Heart left ventricle (tissue), 16 donors: ENCODE data around the gene CCM2. TPM values are rescaled to one million over a fixed set of nuclear protein-coding genes. Genes with fewer than 3 reads are reported as not detected.

ENCODE experiments used
- ATAC-seq, 4 donors: fragments of 200-7000 bp; cut with Tn5 transposase; one replicate each; pipeline ENCODE4 v1.9.1; 2020 to 2022; ENCODE audit warnings: moderate library complexity in 4 of 4, mild to moderate bottlenecking in 3 of 4, moderate number of reproducible peaks in 1 of 4
- DNase-seq, 5 donors: peaks; one replicate each; pipeline ENCODE4 v3.0.0-alpha.2; 2020
- H3K27ac ChIP-seq, 12 donors: fragments of 200-600 bp; sonication (generic) in 4 of 12; one replicate each; pipeline versions ENCODE4 v1.5.0 to v1.8.0; 2016 to 2022; ENCODE audit warnings: mild to moderate bottlenecking in 2 of 12
- H3K27me3 ChIP-seq, 9 donors: fragments of 200-600 bp; sonication (generic) in 2 of 9; one replicate each; pipeline versions ENCODE4 v1.5.1 to v1.8.0; 2016 to 2022; ENCODE audit warnings: mild to moderate bottlenecking in 3 of 9
- H3K36me3 ChIP-seq, 9 donors: fragments of 200-600 bp; sonication (generic) in 2 of 9; one replicate each; pipeline versions ENCODE4 v1.5.0 to v1.8.0; 2018 to 2022; ENCODE audit warnings: mild to moderate bottlenecking in 2 of 9
- H3K4me1 ChIP-seq, 12 donors: fragments of 200-600 bp; sonication (generic) in 4 of 12; one replicate each; pipeline versions ENCODE4 v1.5.0 to v1.8.0; 2016 to 2022; ENCODE audit warnings: mild to moderate bottlenecking in 3 of 12
- H3K4me3 ChIP-seq, 12 donors: fragments of 200-600 bp; sonication (generic) in 4 of 12; one replicate each; pipeline versions ENCODE4 v1.5.0 to v1.8.0; 2017 to 2022; ENCODE audit warnings: mild to moderate bottlenecking in 9 of 12, moderate library complexity in 4 of 12
- H3K9me3 ChIP-seq, 12 donors: fragments of 200-600 bp; sonication (generic) in 4 of 12; one replicate each; pipeline versions ENCODE4 v1.5.0 to v1.8.0; 2016 to 2022; ENCODE audit warnings: mild to moderate bottlenecking in 1 of 12
- CTCF ChIP-seq, 12 donors: fragments of 200-600 bp; sonication (generic) in 4 of 12; IDR thresholded peaks; one replicate each; pipeline versions ENCODE4 v1.5.0 to v1.8.0; 2018 to 2022; ENCODE audit warnings: antibody characterized with exemption in 12 of 12, mild to moderate bottlenecking in 5 of 12
- POLR2A ChIP-seq, 2 donors: fragments of 450-650 bp; IDR thresholded peaks; one replicate each; pipeline ENCODE4 v1.6.1; 2017; ENCODE audit warnings: antibody characterized with exemption in 2 of 2, mild to moderate bottlenecking in 2 of 2, moderate library complexity in 2 of 2
- WGBS, 4 donors: extraction: QIAGEN DNeasy Blood & Tissue Kit in 2 of 4; methylation state at CpG; one replicate each; pipeline versions ENCODE4 v1.1.5 to v1.1.7; 2013 to 2018; 5-methylcytosine and 5-hydroxymethylcytosine counted together
- intact Hi-C, 10 donors: fragments of 100-400 bp; cut with DNase I; formaldehyde crosslinking; loops; one replicate each; pipeline versions ENCODE4 v1.11.1 to v1.14.2; 2022
- polyA plus RNA-seq, 2 donors: library from polyadenylated mRNA; stranded (reverse); fragments of 200-250 nt; gene quantifications; one replicate each; pipeline ENCODE4 v1.2.3, GENCODE V29; 2013
- total RNA-seq, 9 donors: library from RNA; depleted of rRNA in 2 of 9; stranded (reverse); fragments of >200 nt in 2 of 9; fragmentation: NEBNext Ultra II Directional in 3 of 9; extraction: Animal tissue kit (Norgen Biotek cat#: 25700) in 3 of 9; gene quantifications; one replicate each; pipeline versions ENCODE4 v1.1.0 to v1.2.4, GENCODE V29; 2016 to 2023
- donor health status: ischemic (EF 13 %, LVEDD 7.1; RV severe dilation, severe dysfunction).
- donor health status: healthy with polysubstance abuse.
- donor health status: DM: no; HTN: yes; CAD: no.
- donor health status: DM: no; HTN: no; CAD: no.
- donor health status: ischemic (EF 25% LVEDD 6.9; RV normal size, moderate dysfunction).
- donor health status: ischemic (EF 25% LVEDD 5.7; RV mildly dilated, moderate dysfunction).
- donor health status: healthy.
- donor health status: DM: yes; HTN: yes; CAD: no.
- donor health status: ischemic (EF 35%, LVEDD 5.7; RV mildly dilated, moderate dysfunction).
- donor health status: nonischemic (EF 11% LVEDD 7.7; RV severe dilation, severe dysfunction).
- donor health status: DM: yes; HTN: yes; CAD: no.
- donor health status: PGD.
- donor health status: ischemic (EF 29% LVEDD 5.4; RV normal size, mild dysfunction).
- donor health status: nonischemic (EF 23%, LVEDD 6.1; RV moderate dilation, normal function).

The CCM2 gene
- total and polyA plus RNA-seq, 11 donors = 24.7 to 68.2 (median 35.3) TPM

- H3K4me3 ChIP-seq = no peak overlapping the region
- peaks cover 0 to 19% (median 0%) of the 10 kb centered on the region in 9 donors for H3K27me3 ChIP-seq
- TF ChIP-seq POLR2A (IDR thresholded peaks at IDR 0.05) = no peak
- TF ChIP-seq CTCF (IDR thresholded peaks at IDR 0.05) = no peak
- intact Hi-C loops = no loop called here
- H3K27ac ChIP-seq = no peak overlapping the region
- WGBS, 4 donors = 88 to 93% (median 91%) methylated on average over 6 to 10 of the region's 10 CpGs
- DNase-seq (no peak), ATAC-seq (peak in 1 of 4 donors; percentile 33)
- H3K36me3 ChIP-seq = no peaks in the 10 kb centered on the region
- no peaks in the 10 kb centered on the region for H3K9me3 ChIP-seq
- H3K4me1 ChIP-seq = peaks cover 0 to 10% (median 0%) of the 10 kb centered on the region in 12 donors
Observed at GRCh38 chr7:44956157-44956766, 43.7 kb upstream of the CCM2 start.

- 69 to 75% (median 70%) methylated on average over 8 of the region's 8 CpGs for WGBS, 4 donors
- no peak overlapping the region for H3K27ac ChIP-seq
Observed at GRCh38 chr7:44958645-44959344, 41.2 kb upstream of the CCM2 start.

GRCh38 chr7:44959433-44959951 is 40.5 kb upstream of the CCM2 start:
- no peaks in the 10 kb centered on the region for H3K36me3 ChIP-seq
- peaks cover 0 to 25% (median 6%) of the 10 kb centered on the region in 9 donors for H3K27me3 ChIP-seq
- H3K9me3 ChIP-seq = no peaks in the 10 kb centered on the region
- TF ChIP-seq POLR2A (IDR thresholded peaks at IDR 0.05) = no peak
- intact Hi-C loops = no loop called here
- ATAC-seq (no peak), DNase-seq (no peak)
- H3K27ac ChIP-seq = no peak overlapping the region
- peaks cover 0 to 21% (median 11%) of the 10 kb centered on the region in 12 donors for H3K4me1 ChIP-seq
- H3K4me3 ChIP-seq = no peak overlapping the region
- 66 to 72% (median 68%) methylated on average over 8 of the region's 8 CpGs for WGBS, 4 donors

More at GRCh38 chr7:44958645-44959344, 41.2 kb upstream of the CCM2 start:
- DNase-seq (no peak), ATAC-seq (no peak)
- no peaks in the 10 kb centered on the region for H3K36me3 ChIP-seq
- H3K4me1 ChIP-seq = peaks cover 0 to 21% (median 11%) of the 10 kb centered on the region in 12 donors
- H3K9me3 ChIP-seq = no peaks in the 10 kb centered on the region
- TF ChIP-seq CTCF (IDR thresholded peaks at IDR 0.05) (no peak), POLR2A (IDR thresholded peaks at IDR 0.05) (no peak)
- intact Hi-C loops = no loop called here
- peaks cover 0 to 25% (median 6%) of the 10 kb centered on the region in 9 donors for H3K27me3 ChIP-seq
- H3K4me3 ChIP-seq = no peak overlapping the region

GRCh38 chr7:44960011-44960580 is 39.9 kb upstream of the CCM2 start:
- Histone ChIP-seq H3K27me3 (peaks cover 0 to 25% (median 6%) of the 10 kb centered on the region in 9 donors), H3K36me3 (peaks cover 0 to 4% (median 0%) of the 10 kb centered on the region in 9 donors), H3K4me3 (no peak overlapping the region), H3K4me1 (peaks cover 0 to 21% (median 11%) of the 10 kb centered on the region in 12 donors), H3K9me3 (no peaks in the 10 kb centered on the region), H3K27ac (no peak overlapping the region)
- DNase-seq (no peak), ATAC-seq (no peak)
- intact Hi-C loops = no loop called here
- TF ChIP-seq CTCF (IDR thresholded peaks at IDR 0.05) (no peak), POLR2A (IDR thresholded peaks at IDR 0.05) (no peak)
- 67 to 89% (median 85%) methylated on average over 3 to 4 of the region's 4 CpGs for WGBS, 4 donors
